Measurements from ENCODE around the gene GCNA.
"Not testable (repeated sequence)": the region's sequence is repeated elsewhere in the genome, so short reads cannot be mapped to it uniquely, and the experiment has no call there.

- TF ChIP-seq CTCF (conservative IDR thresholded peaks at IDR 0.05 in 1 of 2, IDR thresholded peaks at IDR 0.05 in 1 of 2; ENCODE audit: low read depth in 1 of 2, low read length in 2 of 2); EZH2 (IDR thresholded peaks at IDR 0.05; ENCODE audit: low read length, missing control alignments): not testable (repeated sequence)
Observed at GRCh38 chrX:71611736-71612135, 33.5 kb downstream of the GCNA start.
